Measurements from ENCODE around the gene PUS3.

Gene PUS3

GRCh38 chr11:125941619-125942611 is 38.9 kb upstream of the PUS3 start:
- no peak overlapping the region for H3K4me3 ChIP-seq (ENCODE audit: low read depth, low read length)

- H3K4me3 ChIP-seq (ENCODE audit: low read depth, low read length) = no peak overlapping the region
Observed at GRCh38 chr11:125941267-125941618, 38.2 kb upstream of the PUS3 start.

GRCh38 chr11:125940145-125940544 is 37.1 kb upstream of the PUS3 start:
- no peak overlapping the region for H3K4me3 ChIP-seq (ENCODE audit: low read depth, low read length)

- H3K4me3 ChIP-seq (ENCODE audit: low read depth, low read length) = no peak overlapping the region
Observed at GRCh38 chr11:125939081-125939521, 36.1 kb upstream of the PUS3 start.

GRCh38 chr11:125938418-125938817 is 35.4 kb upstream of the PUS3 start:
- no peak overlapping the region for H3K4me3 ChIP-seq (ENCODE audit: low read depth, low read length)

GRCh38 chr11:125935618-125936199 is 32.7 kb upstream of the PUS3 start:
- H3K4me3 ChIP-seq (ENCODE audit: low read depth, low read length) = no peak overlapping the region

GRCh38 chr11:125935056-125935455 is 32.0 kb upstream of the PUS3 start:
- H3K4me3 ChIP-seq (ENCODE audit: low read depth, low read length) = no peak overlapping the region

- no peak overlapping the region for H3K4me3 ChIP-seq (ENCODE audit: low read depth, low read length)
Observed at GRCh38 chr11:125934473-125934872, 31.5 kb upstream of the PUS3 start.

- no peak overlapping the region for H3K4me3 ChIP-seq (ENCODE audit: low read depth, low read length)
Observed at GRCh38 chr11:125933030-125933813, 30.2 kb upstream of the PUS3 start.

- no peak overlapping the region for H3K4me3 ChIP-seq (ENCODE audit: low read depth, low read length)
Observed at GRCh38 chr11:125932301-125932700, 29.3 kb upstream of the PUS3 start.

- no peak overlapping the region for H3K4me3 ChIP-seq (ENCODE audit: low read depth, low read length)
Observed at GRCh38 chr11:125931668-125932067, 28.7 kb upstream of the PUS3 start.

- H3K4me3 ChIP-seq (ENCODE audit: low read depth, low read length) = no peak overlapping the region
Observed at GRCh38 chr11:125931116-125931515, 28.1 kb upstream of the PUS3 start.

- no peak overlapping the region for H3K4me3 ChIP-seq (ENCODE audit: low read depth, low read length)
Observed at GRCh38 chr11:125930076-125930450, 27.1 kb upstream of the PUS3 start.

- H3K4me3 ChIP-seq (ENCODE audit: low read depth, low read length) = no peak overlapping the region
Observed at GRCh38 chr11:125929445-125930075, 26.6 kb upstream of the PUS3 start.

- H3K4me3 ChIP-seq (ENCODE audit: low read depth, low read length) = no peak overlapping the region
Observed at GRCh38 chr11:125926682-125927081, 23.7 kb upstream of the PUS3 start.

- no peak overlapping the region for H3K4me3 ChIP-seq (ENCODE audit: low read depth, low read length)
Observed at GRCh38 chr11:125925804-125926203, 22.8 kb upstream of the PUS3 start.

GRCh38 chr11:125925247-125925740 is 22.3 kb upstream of the PUS3 start:
- H3K4me3 ChIP-seq (ENCODE audit: low read depth, low read length) = no peak overlapping the region

GRCh38 chr11:125924384-125925007 is 21.5 kb upstream of the PUS3 start:
- H3K4me3 ChIP-seq (ENCODE audit: low read depth, low read length) = no peak overlapping the region

- H3K4me3 ChIP-seq (ENCODE audit: low read depth, low read length) = no peak overlapping the region
Observed at GRCh38 chr11:125923633-125924032, 20.6 kb upstream of the PUS3 start.

GRCh38 chr11:125923012-125923579 is 20.1 kb upstream of the PUS3 start:
- no peak overlapping the region for H3K4me3 ChIP-seq (ENCODE audit: low read depth, low read length)

All from iPS-11a (cell line).